Measurements from ENCODE around the gene PSME3.

GRCh38 chr17:42845556-42845917 lies 12.3 kb downstream of the PSME3 start:
- TF ChIP-seq CTCF (IDR thresholded peaks at IDR 0.05) (no peak), POLR2A (IDR thresholded peaks at IDR 0.05) (no peak), EP300 (IDR thresholded peaks at IDR 0.05) (no peak)
